Epidermal melanocyte (primary cell): ENCODE results near the gene FAF2.
"Not testable (repeated sequence)": the region's sequence is repeated elsewhere in the genome, so short reads cannot be mapped to it uniquely, and the experiment has no call there.

ENCODE experiments used
- DNase-seq: peaks from one replicate; pipeline ENCODE4 v3.0.0; 2011; ENCODE audit warnings: low spot score; ENCODE audit not compliant: insufficient read length

Gene FAF2

DNA sequence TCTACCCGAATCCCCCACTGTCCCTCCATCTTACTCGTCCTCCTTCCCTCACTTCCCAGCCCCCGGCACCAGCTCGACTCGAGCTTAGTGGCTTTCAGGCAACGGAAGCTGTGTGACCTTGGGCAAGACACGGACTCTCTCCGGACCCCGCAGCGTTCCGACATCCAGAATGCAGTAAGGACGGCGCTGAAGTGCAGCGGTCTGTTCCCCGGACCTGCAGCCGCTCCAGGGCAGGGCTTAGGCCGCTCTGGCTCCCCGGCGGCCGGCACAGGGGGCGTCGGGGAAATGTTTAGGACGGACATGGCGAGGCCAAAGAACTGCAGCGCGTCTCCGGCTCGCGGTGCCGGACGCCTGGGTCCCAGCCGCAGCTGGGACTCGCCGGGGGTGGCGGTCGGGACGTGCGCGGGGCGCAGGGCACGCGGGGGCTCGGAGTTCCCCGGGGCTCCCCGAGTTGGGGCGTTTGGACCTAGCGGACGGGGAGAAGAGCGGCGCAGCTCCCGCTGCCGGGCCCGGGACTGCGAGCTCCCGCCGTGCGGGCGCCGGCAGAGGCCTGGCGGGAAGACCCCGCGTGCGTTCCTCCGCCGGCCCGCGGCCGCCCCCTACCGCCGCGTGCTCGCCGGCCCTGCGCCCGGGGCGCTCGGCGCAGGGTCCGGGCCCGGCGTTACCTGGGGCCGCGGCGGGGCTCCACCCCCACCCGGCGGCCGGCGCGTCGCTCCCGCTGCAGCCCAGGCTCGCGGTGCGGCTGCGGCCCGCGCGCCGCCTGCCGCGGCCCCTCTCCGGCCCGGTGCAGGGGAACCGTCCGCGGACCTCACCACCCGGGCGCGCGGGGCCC lies 94.6 kb downstream of the FAF2 start:
- no peak for DNase-seq

DNA sequence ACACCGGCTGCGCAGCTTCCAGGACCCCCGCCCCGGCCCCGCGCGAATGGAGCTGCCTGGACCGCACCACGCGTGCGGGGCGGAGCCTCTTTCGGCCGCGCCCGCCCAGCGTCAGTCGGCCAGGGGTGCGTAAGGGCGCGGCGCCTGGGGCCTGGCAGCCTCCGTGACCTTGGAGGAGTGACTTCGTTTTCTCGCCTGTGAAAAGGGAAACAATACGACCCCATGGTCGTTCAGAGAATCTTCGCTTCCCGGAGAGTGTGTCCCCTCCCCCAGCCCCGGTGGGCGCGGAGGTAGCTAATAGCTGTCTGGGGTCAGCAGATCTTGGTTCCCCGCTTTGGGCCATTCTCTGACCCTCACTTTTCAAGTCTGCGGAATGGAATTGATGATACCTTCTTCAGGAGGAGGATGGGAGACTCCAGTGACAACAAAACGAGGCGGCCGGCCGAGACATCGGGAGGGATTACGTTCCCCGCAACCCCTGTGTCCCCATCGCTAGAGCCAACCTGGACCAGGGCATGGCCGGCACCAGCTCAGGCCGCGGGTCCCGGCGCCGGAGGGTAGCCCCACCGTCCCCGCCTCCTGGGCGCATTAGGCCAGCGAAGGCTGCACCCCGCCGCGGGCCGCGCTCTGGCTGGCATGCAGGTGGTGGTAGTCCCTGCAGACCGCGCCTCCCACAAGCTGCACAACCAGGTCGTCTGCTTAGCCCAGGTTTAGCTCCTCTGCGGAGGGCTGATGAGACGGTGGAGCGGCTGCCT lies 95.4 kb downstream of the FAF2 start:
- DNase-seq, result no peak

DNA sequence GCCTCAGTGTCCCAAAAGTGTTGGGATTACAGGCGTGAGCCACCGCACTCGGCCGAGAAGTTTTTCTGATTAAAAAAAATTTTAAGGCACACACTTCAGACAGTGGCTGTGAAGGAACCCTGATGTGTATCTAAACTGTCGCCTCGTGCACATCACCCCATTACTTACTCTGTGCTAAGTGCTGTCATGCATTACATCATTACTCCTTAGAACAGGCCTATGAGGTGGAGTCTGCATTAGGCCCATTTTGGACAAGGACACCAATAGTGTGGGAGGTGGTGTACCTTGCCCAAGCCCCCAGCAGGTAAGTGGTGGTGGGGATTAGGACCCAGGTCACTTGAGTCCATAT lies 97.2 kb downstream of the FAF2 start:
- no peak for DNase-seq

DNA sequence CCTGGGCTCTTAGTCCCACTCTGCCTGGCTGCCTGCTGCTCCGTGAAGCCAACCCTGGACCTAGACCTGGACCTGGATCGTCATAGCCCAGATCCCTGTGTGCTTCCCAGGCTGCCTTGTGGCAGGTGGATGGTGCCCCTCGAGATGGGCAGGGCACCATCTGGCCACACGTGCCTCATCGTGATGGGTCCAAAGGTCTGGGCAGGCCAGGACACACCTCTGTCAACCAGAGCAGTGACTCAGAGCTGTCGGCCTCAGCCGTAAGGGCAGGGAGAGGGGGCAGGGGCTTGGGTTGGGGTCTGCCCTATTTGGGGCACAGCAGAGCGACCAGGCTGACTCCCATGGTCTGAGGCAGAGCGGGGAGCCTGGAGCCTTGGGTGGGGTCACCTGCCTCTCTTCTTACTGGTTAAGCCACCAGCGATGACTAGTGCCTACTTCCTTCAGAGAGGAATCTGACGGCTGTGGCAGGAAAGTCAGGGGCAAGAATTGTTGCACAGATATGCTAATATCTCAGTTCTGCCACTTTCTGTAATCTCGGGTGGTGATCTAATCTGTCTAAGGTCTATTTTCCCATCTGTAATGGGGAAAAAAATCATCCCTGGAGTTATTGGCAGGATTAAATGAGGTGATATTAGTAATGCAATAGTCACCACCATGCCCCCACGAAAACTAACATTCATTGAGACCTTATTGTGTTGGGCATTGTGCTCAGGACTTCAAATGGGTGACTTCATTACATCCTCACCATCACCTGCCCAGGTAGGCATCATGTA lies 97.7 kb downstream of the FAF2 start:
- DNase-seq, result no peak

DNA sequence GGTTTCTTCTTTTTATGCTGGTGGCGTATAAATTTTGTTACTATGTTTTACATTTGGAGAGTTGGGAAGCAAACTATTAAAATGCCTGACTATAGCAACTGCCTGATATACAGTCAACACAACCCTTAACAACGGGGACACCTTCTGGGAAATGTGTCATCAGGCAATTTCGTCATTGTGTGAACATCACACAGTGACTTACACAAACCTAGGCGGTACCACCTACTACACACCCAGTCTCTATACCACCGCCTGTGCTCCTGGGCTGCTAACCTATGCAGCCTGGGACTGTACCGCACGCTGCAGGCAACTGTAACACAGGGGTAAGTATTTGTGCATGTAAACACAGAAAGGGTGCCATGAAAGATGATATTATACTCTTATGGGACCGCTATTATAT lies 99.6 kb downstream of the FAF2 start:
- no peak for DNase-seq

DNA sequence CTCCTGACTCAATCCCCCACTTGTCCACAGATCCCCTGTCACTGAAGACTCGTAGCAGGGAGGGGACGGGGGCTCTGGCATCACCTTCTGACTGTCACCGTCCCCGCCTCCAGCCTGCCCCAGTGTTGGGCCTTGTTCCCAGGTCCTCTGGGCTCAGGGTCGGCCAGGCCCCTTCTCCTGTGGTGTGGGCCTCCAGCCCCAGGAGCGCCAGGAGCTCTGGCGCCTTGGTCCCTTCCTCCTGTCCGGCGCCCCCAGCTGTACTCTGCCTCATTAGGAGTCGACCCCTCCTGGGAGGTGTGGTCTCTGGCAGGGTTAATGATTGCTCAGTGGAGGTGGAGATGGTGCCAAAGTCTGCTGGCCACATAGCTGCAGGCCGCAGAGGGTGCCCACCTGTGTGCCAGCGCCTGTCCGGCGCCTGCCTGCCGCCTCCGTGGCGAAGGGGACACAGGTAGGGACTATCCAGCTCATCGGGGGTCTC lies 100.8 kb downstream of the FAF2 start, which contains the start of gene CDHR2:
Gene CDHR2, plus strand, starts transcription at position 376 of the 478 bp plus-strand sequence. CDS start 16,011 bp downstream, outside the sequence.
- no peak for DNase-seq

DNA sequence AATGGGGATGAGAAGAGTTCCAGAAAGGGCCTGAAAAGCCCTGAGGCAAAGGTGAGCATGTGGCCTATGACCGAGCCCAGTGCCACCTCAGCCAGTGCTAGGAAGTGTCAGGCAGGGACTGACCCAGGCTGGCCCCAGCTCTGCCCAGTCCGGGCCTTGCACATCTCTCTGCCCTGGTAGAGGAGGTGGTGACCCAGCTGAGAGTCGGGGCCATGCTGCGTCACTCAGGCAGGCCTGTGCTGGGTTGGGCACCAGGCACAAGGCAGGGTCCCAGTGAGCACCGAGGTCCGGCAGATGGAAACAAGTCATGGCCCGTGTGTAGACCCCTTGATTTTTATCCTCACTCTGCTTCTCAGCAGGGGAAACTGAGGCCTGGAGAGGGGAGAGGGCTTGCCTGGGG lies 101.7 kb downstream of the FAF2 start:
- no peak for DNase-seq

DNA sequence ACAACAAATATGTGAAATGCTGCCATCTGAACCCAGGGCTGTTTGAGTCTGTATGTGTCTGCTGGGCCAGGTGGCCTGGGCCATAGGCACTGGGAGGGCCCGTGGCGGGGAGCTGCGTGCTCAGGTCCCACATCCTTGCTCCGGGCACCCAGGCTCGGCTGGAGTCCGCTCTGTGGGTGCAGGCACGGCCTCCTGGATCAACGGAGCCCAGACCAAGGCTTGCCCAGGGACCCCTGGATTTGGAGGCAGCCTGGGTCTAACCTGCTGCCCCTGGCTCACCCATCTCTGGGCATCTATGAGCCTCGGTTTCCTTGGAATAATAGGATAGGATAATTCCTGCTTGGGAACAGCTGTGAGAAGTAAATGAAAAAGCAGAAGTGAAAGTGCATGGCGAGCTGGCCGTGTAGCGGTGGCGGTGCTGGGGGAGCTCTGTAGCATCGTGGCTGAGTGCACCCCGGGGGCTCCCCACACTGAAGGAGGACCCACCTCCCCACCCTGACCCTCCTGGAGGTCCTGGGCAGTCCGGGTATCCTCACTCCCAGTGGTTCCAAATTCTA lies 102.2 kb downstream of the FAF2 start:
- no peak for DNase-seq

DNA sequence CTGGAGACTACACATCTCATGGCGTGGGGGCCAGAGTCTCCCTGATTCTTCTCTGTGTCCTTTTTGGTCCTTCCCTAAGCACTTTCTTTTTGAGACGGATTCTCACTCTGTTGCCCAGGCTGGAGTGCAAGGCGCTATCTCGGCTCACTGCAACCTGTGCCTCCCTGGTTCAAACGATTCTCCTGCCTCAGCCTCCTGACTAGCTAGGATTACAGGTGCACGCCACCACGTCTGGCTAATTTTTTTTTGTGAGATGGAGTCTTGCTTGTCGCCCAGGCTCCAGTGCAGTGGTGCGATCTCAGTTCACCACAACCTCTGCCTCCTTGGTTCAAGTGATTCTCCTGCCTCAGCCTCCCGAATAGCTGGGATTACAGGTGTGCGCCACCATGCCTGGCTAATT lies 102.8 kb downstream of the FAF2 start:
- DNase-seq, result not testable (repeated sequence)

DNA sequence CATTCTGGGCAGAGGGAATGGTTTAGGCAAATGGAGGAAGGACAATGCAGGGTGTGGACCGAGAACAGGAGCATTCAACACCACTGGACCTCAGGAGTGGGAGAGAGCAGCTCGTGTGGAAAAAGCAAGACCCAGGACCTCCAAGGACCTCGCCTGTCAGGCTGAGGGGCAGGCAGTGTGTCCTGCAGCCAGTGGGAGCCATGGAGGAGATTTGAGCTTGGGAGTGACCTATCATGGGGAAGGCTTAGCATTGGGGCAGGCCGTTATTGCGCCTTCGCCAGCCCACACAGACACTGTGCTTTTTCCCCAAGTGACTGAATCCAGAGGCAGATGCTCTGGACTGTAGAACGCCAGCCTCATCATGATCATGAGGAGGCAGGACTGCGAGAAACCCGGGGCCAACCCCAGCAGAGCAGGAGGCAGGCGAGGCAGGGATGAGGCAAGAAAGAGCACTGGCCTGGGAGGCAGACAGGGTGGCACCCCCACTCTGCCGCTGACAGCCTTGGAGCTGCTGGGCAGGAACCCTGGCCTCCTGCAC lies 104.2 kb downstream of the FAF2 start:
- DNase-seq, result no peak

DNA sequence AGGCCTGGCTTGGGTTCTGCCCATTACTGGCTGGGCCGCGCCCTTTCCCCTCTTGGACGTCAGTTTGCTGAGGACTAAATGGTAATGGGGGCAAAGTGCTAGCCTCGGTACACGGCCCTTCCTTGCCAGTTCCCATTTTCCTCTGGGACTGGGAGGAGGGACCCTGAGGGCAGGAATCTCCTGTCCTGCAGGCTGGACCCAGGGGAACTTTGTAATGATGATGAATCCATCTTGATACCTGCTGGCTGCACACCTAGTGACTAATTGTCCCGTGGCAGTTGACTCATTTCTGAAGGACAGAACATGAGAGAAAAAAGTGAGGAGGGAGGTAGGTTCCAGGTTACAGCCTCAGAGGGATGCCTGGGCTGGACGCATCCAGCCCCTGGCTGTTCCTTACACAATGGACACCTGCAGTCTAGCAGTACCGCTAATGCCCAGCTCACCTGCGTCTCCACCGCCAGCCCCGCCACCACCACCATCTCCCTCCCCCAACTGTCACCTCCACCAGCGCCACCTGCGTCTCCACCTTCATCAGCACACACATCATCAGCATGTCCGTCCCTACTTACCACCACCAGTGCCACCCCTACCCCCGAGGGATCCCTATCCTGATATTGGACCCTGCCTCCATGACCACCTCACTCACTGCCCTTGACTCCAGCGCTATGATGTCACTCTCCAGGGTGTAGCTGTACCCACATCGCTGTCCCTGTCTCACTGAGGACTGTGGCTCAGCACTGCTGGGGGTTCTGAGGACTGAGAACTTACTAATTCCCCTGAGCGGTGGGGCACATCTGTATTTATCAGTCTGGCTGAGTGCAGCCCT lies 105.3 kb downstream of the FAF2 start:
- DNase-seq, result no peak

DNA sequence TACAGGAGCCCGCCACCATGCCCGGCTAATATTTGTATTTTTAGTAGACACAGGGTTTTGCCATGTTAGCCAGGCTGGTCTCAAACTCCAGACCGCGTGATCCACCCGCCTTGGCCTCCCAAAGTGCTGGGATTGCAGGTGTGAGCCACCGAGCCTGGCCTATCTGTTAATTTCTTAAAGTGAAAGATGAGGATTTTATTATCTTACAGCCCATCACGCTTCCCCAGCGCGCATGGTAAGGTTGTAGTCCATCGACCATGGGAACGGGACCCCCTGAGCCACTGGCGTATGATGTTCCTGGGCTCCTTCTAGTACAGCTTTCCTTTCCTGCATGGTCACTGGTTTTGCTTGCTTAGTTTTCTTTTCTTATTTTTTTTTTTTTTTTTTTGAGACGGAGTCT lies 109.7 kb downstream of the FAF2 start:
- no peak for DNase-seq
